ENCODE results near the gene OR4Q2. TPM values are rescaled to one million over a fixed set of nuclear protein-coding genes. Genes with fewer than 3 reads are reported as not detected.
"Not testable (repeated sequence)": the region's sequence is repeated elsewhere in the genome, so short reads cannot be mapped to it uniquely, and the experiment has no call there.

OR4Q2 gene
- not detected for total RNA-seq

DNA sequence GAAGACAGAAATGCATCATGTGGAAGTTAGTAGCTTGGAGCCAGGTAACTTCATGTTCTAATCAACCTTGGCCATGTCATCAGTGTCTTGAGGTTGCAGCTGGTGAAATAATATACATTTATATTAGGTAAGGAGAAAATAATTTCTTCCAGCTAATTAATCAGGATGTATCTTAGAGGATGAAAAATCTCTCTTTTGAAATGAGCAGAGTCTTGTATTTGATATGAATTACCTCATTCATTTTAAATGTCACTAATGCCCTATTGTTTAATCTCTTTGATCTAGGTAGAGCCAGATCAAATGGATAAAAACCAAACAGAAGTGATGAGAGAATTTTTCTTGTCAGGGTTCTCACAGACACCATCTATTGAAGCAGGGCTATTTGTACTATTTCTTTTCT, at the start of gene OR4Q2:
Gene OR4Q2, plus strand, starts transcription at position 301 of the 400 bp plus-strand sequence.
- H3K27me3 ChIP-seq (ENCODE audit: insufficient read depth, low read length): no peaks in the 10 kb centered on the region
- no peak within 1 kb of the TSS for H3K4me3 ChIP-seq (ENCODE audit: low read length)

DNA sequence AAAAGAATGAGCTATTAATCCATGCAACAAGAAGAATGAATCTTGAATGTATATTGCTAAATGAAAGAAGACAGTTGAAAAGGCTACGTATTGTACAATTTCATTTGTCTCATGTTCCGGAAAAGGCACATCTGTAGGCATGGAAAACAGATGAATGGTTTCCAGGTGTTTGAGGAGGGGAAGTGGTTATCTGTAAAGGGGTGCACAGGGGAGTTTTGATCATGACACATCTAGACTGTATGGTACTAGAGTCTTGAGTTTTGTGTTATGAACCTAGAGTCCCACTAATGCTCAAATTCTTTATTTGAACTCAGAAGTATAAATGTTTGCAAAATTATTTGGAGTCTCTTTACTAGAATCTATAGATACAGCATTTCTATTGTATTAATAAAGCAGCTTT, 32.2 kb upstream of the OR4Q2 start:
- not testable (repeated sequence) for H3K4me1 ChIP-seq (ENCODE audit: insufficient read depth, low read length); H3K9me3 ChIP-seq (ENCODE audit: low read depth, low read length); H3K27me3 ChIP-seq (ENCODE audit: insufficient read depth, low read length); H3K4me3 ChIP-seq (ENCODE audit: low read length)

More for the DNA sequence above, at the start of gene OR4Q2:
- H3K9me3 ChIP-seq (ENCODE audit: low read depth, low read length): no peaks in the 10 kb centered on the region
- H3K4me1 ChIP-seq (ENCODE audit: insufficient read depth, low read length): no peaks in the 10 kb centered on the region

DNA sequence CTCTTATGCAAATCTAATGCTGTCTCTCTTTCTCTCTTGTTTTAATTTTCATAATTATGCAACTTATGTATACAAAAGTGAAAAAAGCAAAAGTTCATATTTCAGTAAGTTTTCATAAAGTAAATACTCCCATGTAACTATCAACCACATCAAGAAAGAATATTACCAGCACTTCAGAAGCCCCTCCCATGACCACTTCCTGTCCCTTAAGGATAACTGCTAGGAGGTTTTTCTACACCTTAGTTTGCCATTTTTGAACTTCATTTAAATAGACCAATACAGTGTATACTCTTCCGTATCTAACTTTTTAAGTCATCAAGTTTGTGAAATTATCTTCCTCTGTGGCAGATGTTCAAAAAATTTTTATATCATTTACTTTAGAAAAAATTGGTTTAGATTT, 27.1 kb upstream of the OR4Q2 start:
- Histone ChIP-seq H3K4me3 (ENCODE audit: low read length) (no peak overlapping the region), H3K27me3 (ENCODE audit: insufficient read depth, low read length) (no peaks in the 10 kb centered on the region), H3K9me3 (ENCODE audit: low read depth, low read length) (no peaks in the 10 kb centered on the region), H3K4me1 (ENCODE audit: insufficient read depth, low read length) (no peaks in the 10 kb centered on the region)

DNA sequence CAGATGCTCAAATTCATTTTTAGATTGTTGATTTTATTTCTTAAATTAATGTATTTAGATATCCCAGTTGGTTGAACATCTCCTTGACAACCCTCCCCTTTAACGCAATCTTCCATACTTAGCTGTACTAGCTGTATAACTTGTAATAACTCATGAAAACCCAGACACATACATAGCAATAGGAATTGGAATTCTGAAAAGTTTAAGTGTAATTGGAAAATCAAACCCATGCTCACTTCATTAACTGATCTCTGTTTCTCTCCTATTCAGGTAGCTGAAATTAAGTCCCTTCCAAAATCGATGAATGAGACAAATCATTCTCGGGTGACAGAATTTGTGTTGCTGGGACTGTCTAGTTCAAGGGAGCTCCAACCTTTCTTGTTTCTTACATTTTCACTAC, 26.7 kb upstream of the OR4Q2 start, which contains the start of gene OR4K15:
Gene OR4K15, plus strand, starts transcription at position 301 of the 400 bp plus-strand sequence. Its CDS starts 0 bp downstream, at position 301.
- no peaks in the 10 kb centered on the region for H3K4me1 ChIP-seq (ENCODE audit: insufficient read depth, low read length)
- no peaks in the 10 kb centered on the region for H3K27me3 ChIP-seq (ENCODE audit: insufficient read depth, low read length)
- H3K4me3 ChIP-seq (ENCODE audit: low read length): no peak within 1 kb of the TSS
- no peaks in the 10 kb centered on the region for H3K9me3 ChIP-seq (ENCODE audit: low read depth, low read length)

DNA sequence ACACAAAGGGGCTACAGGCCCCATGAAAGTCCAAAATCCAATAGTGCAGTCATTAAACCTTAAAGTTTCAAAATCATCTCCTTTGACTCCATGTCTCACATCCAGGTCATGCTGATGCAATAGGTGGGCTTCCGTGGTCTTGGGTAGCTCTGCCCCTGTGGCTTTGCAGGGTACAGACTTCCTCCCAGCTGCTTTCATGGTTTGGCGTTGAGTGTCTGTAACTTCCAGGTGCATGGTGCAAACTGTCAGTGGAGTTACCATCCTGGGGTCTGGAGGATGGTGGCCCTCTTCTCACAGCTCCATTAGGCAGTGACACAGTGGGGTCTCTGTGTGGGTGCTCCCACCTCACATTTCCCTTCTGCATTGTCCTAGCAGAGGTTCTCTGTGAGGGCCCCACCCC, 8.5 kb upstream of the OR4Q2 start:
- H3K4me1 ChIP-seq (ENCODE audit: insufficient read depth, low read length): no peaks in the 10 kb centered on the region
- no peaks in the 10 kb centered on the region for H3K27me3 ChIP-seq (ENCODE audit: insufficient read depth, low read length)
- H3K9me3 ChIP-seq (ENCODE audit: low read depth, low read length): no peaks in the 10 kb centered on the region
- no peak overlapping the region for H3K4me3 ChIP-seq (ENCODE audit: low read length)

DNA sequence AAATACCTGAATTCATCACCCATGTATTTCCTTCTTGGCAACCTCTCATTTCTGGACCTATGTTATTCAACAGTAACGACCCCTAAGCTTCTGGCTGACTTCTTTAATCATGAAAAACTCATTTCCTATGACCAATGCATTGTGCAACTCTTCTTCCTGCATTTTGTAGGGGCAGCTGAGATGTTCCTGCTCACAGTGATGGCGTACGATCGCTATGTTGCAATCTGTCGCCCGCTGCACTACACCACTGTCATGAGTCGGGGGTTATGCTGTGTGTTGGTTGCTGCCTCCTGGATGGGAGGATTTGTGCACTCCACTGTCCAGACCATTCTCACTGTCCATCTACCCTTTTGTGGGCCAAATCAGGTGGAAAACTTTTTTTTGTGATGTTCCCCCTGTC, 356 bp downstream of the OR4Q2 start:
- Histone ChIP-seq H3K4me3 (ENCODE audit: low read length) (no peak overlapping the region), H3K27me3 (ENCODE audit: insufficient read depth, low read length) (no peaks in the 10 kb centered on the region), H3K4me1 (ENCODE audit: insufficient read depth, low read length) (no peaks in the 10 kb centered on the region), H3K9me3 (ENCODE audit: low read depth, low read length) (no peaks in the 10 kb centered on the region)

DNA sequence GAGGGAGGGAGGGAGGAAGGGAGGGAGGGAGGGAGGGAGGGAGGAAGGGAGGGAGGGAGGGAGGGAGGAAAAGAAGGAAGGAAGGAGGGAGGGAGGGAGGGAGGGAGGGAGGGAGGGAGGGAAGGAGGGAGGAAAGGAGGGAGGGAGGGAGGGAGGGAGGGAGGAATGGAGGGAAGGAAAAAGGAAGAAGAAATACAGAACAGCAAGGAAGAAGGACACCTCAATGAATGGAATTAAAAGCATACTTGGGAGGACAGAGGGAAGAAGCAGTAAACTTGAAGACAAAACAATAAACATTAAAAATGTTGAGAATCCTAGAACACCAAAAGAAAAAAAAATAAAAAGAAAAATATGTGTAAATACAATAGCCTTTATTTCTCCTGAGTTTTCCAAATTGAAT, 6.2 kb downstream of the OR4Q2 start:
- no peak overlapping the region for H3K4me3 ChIP-seq (ENCODE audit: low read length)
- no peaks in the 10 kb centered on the region for H3K4me1 ChIP-seq (ENCODE audit: insufficient read depth, low read length)
- no peaks in the 10 kb centered on the region for H3K9me3 ChIP-seq (ENCODE audit: low read depth, low read length)
- H3K27me3 ChIP-seq (ENCODE audit: insufficient read depth, low read length): no peaks in the 10 kb centered on the region

DNA sequence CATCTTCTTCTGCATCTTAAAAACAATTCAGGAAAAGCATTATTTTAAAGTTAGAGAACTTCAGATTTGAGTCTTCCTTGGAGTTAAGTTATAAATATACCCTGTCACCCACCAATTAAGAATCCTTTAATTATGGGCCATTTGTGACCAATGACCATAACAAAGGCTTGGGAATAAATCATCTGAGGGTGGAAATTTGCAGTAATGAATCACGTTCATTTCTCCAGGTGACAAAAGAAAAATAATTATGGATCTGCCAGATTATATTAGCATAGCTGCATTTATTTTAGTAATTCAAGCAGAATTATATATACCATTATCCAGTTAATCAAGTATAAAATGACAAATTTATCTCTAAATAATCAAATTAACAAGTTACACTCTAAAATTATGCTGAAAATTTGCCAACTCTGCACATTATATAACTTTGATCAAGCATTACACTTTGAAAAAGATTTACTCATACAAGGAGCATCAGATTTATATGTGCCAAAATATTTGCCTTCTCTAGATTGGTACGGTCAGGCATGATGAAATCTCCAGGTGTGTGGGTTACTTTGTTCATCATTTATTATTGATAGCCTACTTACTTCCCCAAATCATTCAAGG, 17.4 kb downstream of the OR4Q2 start, which contains the start of gene OR4K14:
Gene OR4K14, minus strand, starts transcription at position 51 of the 609 bp plus-strand sequence. CDS start 4,114 bp downstream, outside the sequence.
- Histone ChIP-seq H3K4me3 (ENCODE audit: low read length) (no peak within 1 kb of the TSS), H3K4me1 (ENCODE audit: insufficient read depth, low read length) (no peaks in the 10 kb centered on the region), H3K9me3 (ENCODE audit: low read depth, low read length) (peaks cover 2% of the 10 kb centered on the region), H3K27me3 (ENCODE audit: insufficient read depth, low read length) (no peaks in the 10 kb centered on the region)

DNA sequence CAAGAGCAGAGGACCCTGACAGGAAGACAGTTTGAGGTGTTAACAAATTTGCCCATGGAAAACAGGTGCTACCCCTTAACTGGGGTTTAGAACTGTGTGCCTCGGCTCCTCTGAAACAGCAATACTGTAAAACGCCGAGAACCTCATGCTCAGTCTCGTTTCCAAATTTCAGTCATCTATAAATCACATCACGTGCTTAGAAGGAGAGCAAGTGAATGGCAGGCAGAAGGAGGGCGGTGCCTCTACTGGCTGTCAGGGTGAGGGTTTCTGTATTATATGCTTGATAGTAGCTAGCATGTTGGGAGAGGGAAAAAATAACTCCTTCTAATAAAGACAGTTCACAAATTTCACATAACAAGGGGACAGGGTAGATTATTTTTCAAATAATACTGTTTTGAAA, 29.1 kb downstream of the OR4Q2 start:
- no peaks in the 10 kb centered on the region for H3K9me3 ChIP-seq (ENCODE audit: low read depth, low read length)
- no peaks in the 10 kb centered on the region for H3K4me1 ChIP-seq (ENCODE audit: insufficient read depth, low read length)
- no peak overlapping the region for H3K4me3 ChIP-seq (ENCODE audit: low read length)
- H3K27me3 ChIP-seq (ENCODE audit: insufficient read depth, low read length): no peaks in the 10 kb centered on the region

DNA sequence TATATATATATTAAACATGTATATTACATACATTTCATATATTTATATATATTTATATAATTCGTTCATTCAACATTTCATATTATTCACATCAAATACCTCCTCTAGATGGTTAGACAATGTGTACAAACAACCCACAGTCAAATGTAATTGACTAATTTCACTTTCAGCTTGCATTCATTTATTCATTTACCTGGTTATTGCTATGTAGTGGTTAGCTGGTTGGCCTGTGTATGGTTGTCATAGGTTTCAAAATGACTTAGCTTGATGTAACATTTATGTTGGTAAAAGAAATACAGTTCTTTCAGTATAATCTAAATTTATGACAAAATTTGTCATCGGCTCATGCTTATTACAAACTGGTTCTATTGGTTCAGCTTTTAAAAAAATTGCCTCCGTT, 33.5 kb downstream of the OR4Q2 start:
- H3K4me1 ChIP-seq (ENCODE audit: insufficient read depth, low read length): no peaks in the 10 kb centered on the region
- no peaks in the 10 kb centered on the region for H3K9me3 ChIP-seq (ENCODE audit: low read depth, low read length)
- no peaks in the 10 kb centered on the region for H3K27me3 ChIP-seq (ENCODE audit: insufficient read depth, low read length)
- H3K4me3 ChIP-seq (ENCODE audit: low read length): no peak overlapping the region

DNA sequence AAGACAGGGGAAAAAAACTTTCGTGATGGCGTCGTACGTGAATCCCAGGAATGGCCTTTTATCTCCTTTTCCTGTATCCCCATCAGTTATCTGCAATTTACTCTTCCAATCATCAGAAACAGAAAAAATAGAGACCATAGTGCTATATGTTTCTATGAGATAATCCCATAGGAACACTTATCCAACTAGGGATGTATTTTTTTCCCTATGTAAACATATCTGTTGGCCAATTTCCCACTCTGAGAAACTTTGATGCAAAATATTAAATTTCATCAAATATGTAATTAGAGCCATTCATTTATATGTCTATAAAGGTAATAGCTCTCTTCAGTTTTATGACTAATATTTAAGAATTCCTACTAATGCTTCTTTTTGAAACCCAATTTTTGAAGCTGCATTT, 34.0 kb downstream of the OR4Q2 start, which contains the start of gene OR4K13:
Gene OR4K13, minus strand, starts transcription at position 101 of the 400 bp plus-strand sequence. CDS start 1,280 bp downstream, outside the sequence.
- H3K27me3 ChIP-seq (ENCODE audit: insufficient read depth, low read length): no peaks in the 10 kb centered on the region
- H3K4me3 ChIP-seq (ENCODE audit: low read length): no peak within 1 kb of the TSS
- no peaks in the 10 kb centered on the region for H3K9me3 ChIP-seq (ENCODE audit: low read depth, low read length)
- no peaks in the 10 kb centered on the region for H3K4me1 ChIP-seq (ENCODE audit: insufficient read depth, low read length)

DNA sequence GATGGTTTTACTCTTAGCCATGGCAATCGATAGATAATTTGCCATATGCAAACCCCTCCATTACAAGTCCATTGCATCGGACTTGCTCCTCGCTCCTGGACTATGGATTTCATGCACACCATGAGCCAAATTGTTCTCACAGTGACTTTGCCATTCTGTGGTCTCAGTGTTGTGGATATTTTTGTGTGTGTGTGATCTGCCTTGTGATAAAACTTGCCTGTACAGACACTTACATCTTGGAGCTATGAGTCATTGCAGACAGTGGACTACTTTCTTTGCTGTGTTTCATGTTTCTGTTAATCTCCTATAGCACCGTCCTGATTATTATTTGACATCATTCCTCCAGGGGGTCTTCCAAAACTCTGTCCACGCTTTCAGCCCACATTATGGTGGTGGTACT, 42.3 kb downstream of the OR4Q2 start:
- Histone ChIP-seq H3K4me1 (ENCODE audit: insufficient read depth, low read length) (no peaks in the 10 kb centered on the region), H3K4me3 (ENCODE audit: low read length) (no peak overlapping the region), H3K9me3 (ENCODE audit: low read depth, low read length) (no peaks in the 10 kb centered on the region), H3K27me3 (ENCODE audit: insufficient read depth, low read length) (no peaks in the 10 kb centered on the region)

DNA sequence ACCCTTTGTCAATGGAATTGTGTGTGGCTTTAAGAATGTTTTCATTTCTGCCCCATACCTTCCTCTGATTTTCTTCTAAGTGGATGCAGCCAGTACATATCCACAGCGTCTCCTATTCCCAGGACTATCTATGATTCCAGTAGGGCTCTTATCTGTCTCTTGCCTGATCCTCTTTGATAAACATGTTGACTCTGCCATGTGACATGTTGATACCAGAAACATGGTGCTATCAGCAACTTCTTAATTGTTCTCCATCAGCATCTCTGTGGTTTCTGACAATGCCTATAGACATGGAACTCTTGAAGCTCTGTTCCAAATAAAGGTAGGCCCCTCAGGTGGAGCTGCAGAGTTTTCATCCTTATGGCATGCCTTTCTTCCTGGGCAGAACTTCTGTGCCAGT, 46.2 kb downstream of the OR4Q2 start:
- Histone ChIP-seq H3K4me3 (ENCODE audit: low read length) (no peak overlapping the region), H3K4me1 (ENCODE audit: insufficient read depth, low read length) (no peaks in the 10 kb centered on the region), H3K9me3 (ENCODE audit: low read depth, low read length) (no peaks in the 10 kb centered on the region), H3K27me3 (ENCODE audit: insufficient read depth, low read length) (no peaks in the 10 kb centered on the region)
